GM12878 (cell line): Measurements from ENCODE around the gene B4GALT4. TPM values are rescaled to one million over a fixed set of nuclear protein-coding genes. Genes with fewer than 3 reads are reported as not detected.

ENCODE experiments used
- ATAC-seq: fragments of 200-7000 bp; cut with Tn5 transposase; 3 replicates; pipeline ENCODE4 v1.9.1; 2020; ENCODE audit warnings: mild to moderate bottlenecking, moderate library complexity
- BruUV-seq: library from RNA; stranded (reverse); fragments of 400-500 nt; replicated peaks from 2 replicates; lab custom pipeline; 2021; lab: Mats Ljungman, UMichigan
- CTCF ChIA-PET: fragments of 300-600 bp; sonication (Branson Sonifier 250); formaldehyde crosslinking; extraction: SDS; loops from one replicate; lab custom pipeline; 2021; ENCODE audit warnings: inconsistent platforms; lab: Yijun Ruan, JAX
- POLR2A ChIA-PET: fragments of 350-600 bp; formaldehyde crosslinking; extraction: SDS; loops from one replicate; lab custom pipeline; 2021; ENCODE audit warnings: inconsistent platforms; lab: Charles Lee
- RAD21 ChIA-PET: fragments of 300-600 bp; sonication (Branson Sonifier 250); formaldehyde crosslinking; loops from one replicate; lab custom pipeline; 2023; ENCODE audit warnings: antibody characterized with exemption; ENCODE audit not compliant: unreplicated experiment; lab: Charles Lee
- SMC1A ChIA-PET: fragments of 300-600 bp; sonication (Branson Sonifier 250); formaldehyde crosslinking; loops from one replicate; lab custom pipeline; 2023; ENCODE audit not compliant: unreplicated experiment, uncharacterized antibody; lab: Charles Lee
- DNase-seq: peaks from one replicate; pipeline ENCODE4 v3.0.0-alpha.2; 2011; ENCODE audit warnings: low read depth, low spot score
- FAIRE-seq: peaks from 3 replicates; lab custom pipeline; 2011; peaks lifted over from hg19 to GRCh38; lab: Jason Lieb, UNC
- H2AFZ ChIP-seq: 2 replicates; pipeline ENCODE4 v1.6.0; 2011; ENCODE audit warnings: low read depth, low read length, control low read depth; ENCODE audit not compliant: control insufficient read depth
- H3K27ac ChIP-seq: 2 replicates; pipeline ENCODE4 v1.5.1; 2011; ENCODE audit warnings: control low read depth; ENCODE audit not compliant: control insufficient read depth, insufficient read depth
- H3K27me3 ChIP-seq, 2 experiments: replicated peaks in 1 of 2; 2 replicates each; pipeline versions ENCODE4 v1.6.0 to v1.6.1; 2011; ENCODE audit warnings: low read length in 1 of 2; ENCODE audit not compliant: control insufficient read depth in 2 of 2, insufficient read depth in 2 of 2
- H3K36me3 ChIP-seq, 2 experiments: 2 replicates each; pipeline ENCODE4 v1.5.1; 2011; ENCODE audit warnings: low read length in 1 of 2; ENCODE audit not compliant: control insufficient read depth in 2 of 2, insufficient read depth in 2 of 2
- H3K4me1 ChIP-seq: 2 replicates; pipeline ENCODE4 v1.6.1; 2011; ENCODE audit warnings: mild to moderate bottlenecking, low read length, moderate library complexity, mixed read lengths; ENCODE audit not compliant: control insufficient read depth, insufficient read depth
- H3K4me2 ChIP-seq: 2 replicates; pipeline ENCODE4 v1.6.0; 2011; ENCODE audit warnings: control low read depth; ENCODE audit not compliant: control insufficient read depth, insufficient read depth
- H3K4me3 ChIP-seq: fragments of 200-600 bp; sonication (generic); 2 replicates; pipeline ENCODE4 v1.5.1; 2016
- H3K79me2 ChIP-seq: 2 replicates; pipeline ENCODE4 v1.6.0; 2011; ENCODE audit warnings: low read length; ENCODE audit not compliant: control insufficient read depth, insufficient read depth
- H3K9ac ChIP-seq: 2 replicates; pipeline ENCODE4 v1.8.0; 2011; ENCODE audit warnings: low read length, control low read depth, mixed read lengths; ENCODE audit not compliant: control insufficient read depth, insufficient read depth
- H3K9me3 ChIP-seq: replicated peaks from 3 replicates; pipeline ENCODE4 v1.5.1; 2011; ENCODE audit warnings: mild to moderate bottlenecking, low read length; ENCODE audit not compliant: control insufficient read depth, insufficient read depth
- H4K20me1 ChIP-seq: 2 replicates; pipeline ENCODE4 v1.6.0; 2011; ENCODE audit not compliant: control insufficient read depth, insufficient read depth
- CHD1 ChIP-seq: IDR thresholded peaks from 2 replicates; pipeline ENCODE4 v1.6.1; 2012; ENCODE audit warnings: low read depth, low read length, improper control_type of control experiment
- JUNB ChIP-seq: IDR thresholded peaks from 2 replicates; pipeline ENCODE4 v1.6.1; 2016; ENCODE audit warnings: antibody characterized with exemption, mild to moderate bottlenecking
- NFYB ChIP-seq: IDR thresholded peaks from 2 replicates; pipeline ENCODE4 v1.6.1; 2011; ENCODE audit warnings: low read depth, mild to moderate bottlenecking, low read length, improper control_type of control experiment, moderate library complexity; ENCODE audit not compliant: insufficient read depth
- RCOR1 ChIP-seq: conservative IDR thresholded peaks from 2 replicates; pipeline ENCODE4 v1.6.1; 2012; ENCODE audit warnings: low read depth, low read length, improper control_type of control experiment
- SMAD5 ChIP-seq: IDR thresholded peaks from 2 replicates; pipeline ENCODE4 v1.6.1; 2016; ENCODE audit warnings: antibody characterized with exemption, low read depth
- SUZ12 ChIP-seq: fragments of 200-600 bp; sonication (generic); IDR thresholded peaks from one replicate; pipeline ENCODE4 v1.6.1; 2018; ENCODE audit warnings: antibody characterized with exemption, mild to moderate bottlenecking; ENCODE audit not compliant: unreplicated experiment
- WGBS: methylation state at CpG from one replicate; pipeline ENCODE4 v1.1.6; 2016; ENCODE audit warnings: low lambda C conversion rate; ENCODE audit not compliant: insufficient replicate concordance, insufficient coverage; ENCODE audit errors: missing lambda C conversion rate; 5-methylcytosine and 5-hydroxymethylcytosine counted together
- in situ Hi-C: fragments of 300-500 bp; cut with MboI; formaldehyde crosslinking; loops from 9 replicates; pipeline ENCODE4 v1.14.3; 2018; ENCODE audit warnings: mixed read lengths
- intact Hi-C: fragments of 100-400 bp; cut with micrococcal nuclease; formaldehyde crosslinking; loops from one replicate; pipeline ENCODE4 v1.14.2; 2022; ENCODE audit not compliant: unreplicated experiment
- polyA plus RNA-seq, 11 experiments: library from polyadenylated mRNA; depleted of rRNA in 4 of 11; unstranded in 6 of 11; stranded (reverse) in 5 of 11; fragments of >200 nt; fragmentation: Nextera tagmentation in 4 of 11; fragmentation: Illumina TruSeq in 1 of 11; extraction: Ambion mirVana in 4 of 11; extraction: Trizol in 1 of 11; gene quantifications; 1 replicate in 1 of 11; 2 replicates in 10 of 11; pipeline versions ENCODE4 v1.2.1 to v1.2.3, GENCODE V29; 2011 to 2016; ENCODE audit warnings: inconsistent platforms in 2 of 11, missing spikeins in 2 of 11, low read depth in 1 of 11
- total RNA-seq, 4 experiments: library from RNA; depleted of rRNA in 3 of 4; stranded (reverse); fragments of >200 nt in 3 of 4; fragmentation: Illumina TruSeq in 1 of 4; extraction: Trizol in 1 of 4; gene quantifications; 2 replicates each; pipeline versions ENCODE4 v1.2.1 to v1.2.3, GENCODE V29; 2013 to 2021
- TF ChIP-seq, protein P1 (sequence below): IDR thresholded peaks from 2 replicates; pipeline ENCODE4 v1.6.1; 2012; ENCODE audit warnings: low read depth, low read length, improper control_type of control experiment

The B4GALT4 gene
- total and polyA plus RNA-seq, 10 of the 15 experiments (the other 5 are each of a cell fraction or from before 2014, with no cell fraction given): 8.8 to 16.7 (median 13.1) TPM

DNA sequence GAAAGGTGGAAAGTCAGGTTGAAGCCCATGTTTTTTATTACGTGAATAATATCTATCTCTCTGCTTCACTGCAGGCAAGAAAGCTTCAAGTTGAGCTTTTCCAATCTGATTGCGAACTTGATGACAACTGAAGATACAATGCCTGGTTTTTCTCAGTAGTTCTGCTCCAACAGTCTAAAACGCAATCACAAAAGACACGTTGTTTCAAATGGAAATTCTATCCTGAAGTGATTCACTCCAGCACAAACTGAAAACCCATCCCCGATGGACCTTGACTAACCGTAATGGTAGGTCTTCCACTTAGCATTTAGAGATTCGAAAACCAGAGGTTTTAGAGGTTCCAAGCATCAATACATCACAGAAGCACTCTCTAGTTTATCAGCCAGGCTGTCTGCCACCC lies 10.6 kb downstream of the B4GALT4 start:
- peaks cover 5 to 15% of the 10 kb centered on the region in 2 experiments; a peak in 3 of 4 replicates for H3K36me3 ChIP-seq
- SMC1A ChIA-PET: no interaction called here

DNA sequence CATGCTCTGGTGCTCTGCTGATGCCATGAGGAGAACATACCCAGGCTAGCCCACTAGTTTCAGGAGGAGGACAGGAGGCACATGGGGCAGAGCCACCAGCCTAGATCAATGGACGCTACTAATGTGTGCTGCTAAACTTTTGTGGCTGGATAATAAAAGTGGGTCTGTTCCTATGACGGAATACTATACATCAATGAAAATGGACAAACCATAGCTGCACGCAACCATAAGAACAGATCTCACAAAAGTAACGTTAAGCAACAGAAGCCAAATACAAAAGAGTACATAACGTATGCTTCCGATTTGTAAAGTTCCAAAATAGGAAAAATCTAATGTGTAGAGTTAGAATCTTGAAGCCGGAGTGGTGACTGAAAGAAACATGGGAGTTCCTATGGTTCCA lies 11.5 kb downstream of the B4GALT4 start:
- BruUV-seq: no TSS peak
- H3K9ac ChIP-seq: no peak overlapping the region
- H3K27me3 ChIP-seq: no peaks in the 10 kb centered on the region
- intact Hi-C loops (no loop called here), in situ Hi-C loops (no loop called here)
- ATAC-seq (no peak), DNase-seq (no peak), FAIRE-seq (no peak)
- H3K27ac ChIP-seq: no peak overlapping the region
- H2AFZ ChIP-seq: no peak overlapping the region
- no peaks in the 10 kb centered on the region for H3K9me3 ChIP-seq
- no peaks in the 10 kb centered on the region for H4K20me1 ChIP-seq
- no peak overlapping the region for H3K4me3 ChIP-seq
- 80% methylated on average over 6 of the region's 7 CpGs for WGBS
- H3K4me1 ChIP-seq: no peaks in the 10 kb centered on the region
- no peak overlapping the region for H3K4me2 ChIP-seq
- CTCF ChIA-PET: interaction anchor here (0.6 kb wide), 1 partner anchor 12 kb away, joined by 3 read pairs; the partner anchor contains the start of gene B4GALT4
- RAD21 ChIA-PET: no interaction called here
- peaks cover 5 to 15% of the 10 kb centered on the region in 2 experiments; a peak in 3 of 4 replicates for H3K36me3 ChIP-seq
- TF ChIP-seq RCOR1 (no peak), JUNB (no peak)
- SMC1A ChIA-PET: no interaction called here
- POLR2A ChIA-PET: no interaction called here
- no peaks in the 10 kb centered on the region for H3K79me2 ChIP-seq

More for the DNA sequence above, 10.6 kb downstream of the B4GALT4 start:
- H3K27me3 ChIP-seq: no peaks in the 10 kb centered on the region
- ChIA-PET POLR2A (interaction anchor here (0.9 kb wide), 1 partner anchor 11 kb away, joined by 3 read pairs; no protein-coding TSS in a partner anchor), RAD21 (interaction anchor here (1.7 kb wide), 1 partner anchor 11 kb away, joined by 6 read pairs; the partner anchor contains the start of gene B4GALT4), CTCF (interaction anchor here (0.6 to 1.9 kb wide), 3 partner anchors 11 to 460 kb away, joined by 3 to 10 read pairs (median 3); partner anchors contain the start of gene B4GALT4)
- H3K4me2 ChIP-seq: no peak overlapping the region
- no peaks in the 10 kb centered on the region for H3K4me1 ChIP-seq
- H3K79me2 ChIP-seq: no peaks in the 10 kb centered on the region
- no peaks in the 10 kb centered on the region for H4K20me1 ChIP-seq
- WGBS: 54% methylated on average over 7 of the region's 7 CpGs
- no peak overlapping the region for H3K9ac ChIP-seq
- FAIRE-seq: no peak
- intact Hi-C loops (no loop called here), in situ Hi-C loops (loop anchor here (10.0 kb wide), 1 partner anchor 345 kb away; no protein-coding TSS in a partner anchor)
- no peak for DNase-seq
- ATAC-seq: no peak
- H3K9me3 ChIP-seq: no peaks in the 10 kb centered on the region
- TF ChIP-seq SMAD5 (no peak), SUZ12 (no peak), NFYB (no peak), RCOR1 (no peak), CHD1 (no peak)
- TF ChIP-seq, protein P1, sequence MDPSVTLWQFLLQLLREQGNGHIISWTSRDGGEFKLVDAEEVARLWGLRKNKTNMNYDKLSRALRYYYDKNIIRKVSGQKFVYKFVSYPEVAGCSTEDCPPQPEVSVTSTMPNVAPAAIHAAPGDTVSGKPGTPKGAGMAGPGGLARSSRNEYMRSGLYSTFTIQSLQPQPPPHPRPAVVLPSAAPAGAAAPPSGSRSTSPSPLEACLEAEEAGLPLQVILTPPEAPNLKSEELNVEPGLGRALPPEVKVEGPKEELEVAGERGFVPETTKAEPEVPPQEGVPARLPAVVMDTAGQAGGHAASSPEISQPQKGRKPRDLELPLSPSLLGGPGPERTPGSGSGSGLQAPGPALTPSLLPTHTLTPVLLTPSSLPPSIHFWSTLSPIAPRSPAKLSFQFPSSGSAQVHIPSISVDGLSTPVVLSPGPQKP: no peak
- no TSS peak for BruUV-seq
- H3K4me3 ChIP-seq: no peak overlapping the region
- no peak overlapping the region for H2AFZ ChIP-seq
- no peak overlapping the region for H3K27ac ChIP-seq
